H1 (cell line): ENCODE data around the gene THAP2. TPM values are rescaled to one million over a fixed set of nuclear protein-coding genes. Genes with fewer than 3 reads are reported as not detected.

Source experiments
- CTCF ChIA-PET: fragments of 300-600 bp; sonication (Branson Sonifier 250); formaldehyde crosslinking; loops from one replicate; lab custom pipeline; 2021; ENCODE audit not compliant: partially characterized antibody; lab: Charles Lee
- POLR2A ChIA-PET: fragments of 300-600 bp; sonication (Branson Sonifier 250); formaldehyde crosslinking; loops from one replicate; lab custom pipeline; 2021; ENCODE audit warnings: inconsistent platforms; ENCODE audit not compliant: partially characterized antibody; lab: Charles Lee
- DNase-seq, 2 experiments: peaks; one replicate each; pipeline versions ENCODE4 v3.0.0 to v3.0.0-alpha.2; 2010 to 2022; ENCODE audit warnings: low spot score in 2 of 2, low read depth in 1 of 2, mixed read lengths in 1 of 2
- FAIRE-seq: peaks from 2 replicates; lab custom pipeline; 2011; peaks lifted over from hg19 to GRCh38; lab: Jason Lieb, UNC
- H2AFZ ChIP-seq: 2 replicates; pipeline ENCODE4 v1.8.1; 2012; ENCODE audit warnings: low read length, inconsistent platforms
- H2AK5ac ChIP-seq: 2 replicates; pipeline ENCODE4 v1.6.1; 2013; ENCODE audit warnings: low read depth, low read length
- H2BK120ac ChIP-seq: replicated peaks from 2 replicates; pipeline ENCODE3; 2013; ENCODE audit warnings: low read depth, low read length, inconsistent platforms
- H2BK12ac ChIP-seq: 2 replicates; pipeline ENCODE4 v1.6.1; 2013; ENCODE audit warnings: low read depth, low read length
- H2BK15ac ChIP-seq: 2 replicates; pipeline ENCODE4 v1.6.1; 2013; ENCODE audit warnings: low read length
- H2BK20ac ChIP-seq: 2 replicates; pipeline ENCODE4 v1.6.1; 2013; ENCODE audit warnings: low read length
- H2BK5ac ChIP-seq: 2 replicates; pipeline ENCODE4 v1.6.1; 2013; ENCODE audit warnings: low read depth, low read length
- H3K14ac ChIP-seq: 2 replicates; pipeline ENCODE4 v1.6.1; 2013; ENCODE audit warnings: inconsistent platforms; ENCODE audit not compliant: insufficient read length
- H3K18ac ChIP-seq: 2 replicates; pipeline ENCODE4 v1.6.1; 2013; ENCODE audit warnings: low read length; ENCODE audit errors: extremely low read depth
- H3K23ac ChIP-seq: 2 replicates; pipeline ENCODE4 v1.6.1; 2013; ENCODE audit warnings: inconsistent platforms; ENCODE audit not compliant: insufficient read length
- H3K23me2 ChIP-seq: 2 replicates; pipeline ENCODE4 v1.6.1; 2013; ENCODE audit warnings: low read depth, low read length
- H3K27ac ChIP-seq: 2 replicates; pipeline ENCODE4 v1.6.1; 2011; ENCODE audit warnings: low read depth, low read length, inconsistent platforms
- H3K27me3 ChIP-seq, 4 experiments: replicated peaks in 1 of 4; 1 replicate in 1 of 4; 2 replicates in 3 of 4; pipeline versions ENCODE4 v1.6.1 to v1.8.1; 2011 to 2013; ENCODE audit warnings: low read length in 3 of 4, mild to moderate bottlenecking in 3 of 4, inconsistent platforms in 2 of 4, mixed read lengths in 2 of 4, moderate library complexity in 1 of 4; ENCODE audit not compliant: control insufficient read depth in 3 of 4, insufficient read depth in 3 of 4; ENCODE audit errors: extremely low read depth in 1 of 4
- H3K36me3 ChIP-seq, 4 experiments: 2 replicates each; pipeline versions ENCODE4 v1.6.1 to v1.8.1; 2011 to 2013; ENCODE audit warnings: mild to moderate bottlenecking in 4 of 4, low read length in 3 of 4, moderate library complexity in 2 of 4, control low read depth in 1 of 4, inconsistent platforms in 1 of 4; ENCODE audit not compliant: insufficient read depth in 4 of 4, control insufficient read depth in 2 of 4
- H3K4ac ChIP-seq: replicated peaks from 2 replicates; pipeline ENCODE3; 2013; ENCODE audit warnings: low read length, low read depth, mixed read lengths, inconsistent platforms; ENCODE audit not compliant: insufficient read length
- H3K4me1 ChIP-seq, 4 experiments: replicated peaks in 1 of 4; 1 replicate in 1 of 4; 2 replicates in 3 of 4; pipeline versions ENCODE4 v1.6.1 to v1.8.1; 2011 to 2013; ENCODE audit warnings: low read length in 3 of 4, inconsistent platforms in 2 of 4, mixed read lengths in 1 of 4; ENCODE audit not compliant: insufficient read depth in 4 of 4, control insufficient read depth in 3 of 4
- H3K4me2 ChIP-seq, 2 experiments: 2 replicates each; pipeline versions ENCODE4 v1.6.1 to v1.8.1; 2011 to 2013; ENCODE audit warnings: low read depth in 2 of 2, low read length in 2 of 2, control low read depth in 1 of 2, inconsistent platforms in 1 of 2, mild to moderate bottlenecking in 1 of 2; ENCODE audit not compliant: insufficient read depth in 1 of 2
- H3K4me3 ChIP-seq, 4 experiments: fragments of 200-600, 300-600 bp in 1 of 4; sonication (generic), shearing (Covaris generic), sonication (Bioruptor Twin) in 1 of 4; 2 replicates each; pipeline versions ENCODE4 v1.5.1 to v1.8.1; 2011 to 2016; ENCODE audit warnings: low read length in 4 of 4, low read depth in 3 of 4, control low read depth in 2 of 4, inconsistent platforms in 2 of 4, mild to moderate bottlenecking in 2 of 4, mixed read lengths in 1 of 4, moderate library complexity in 1 of 4; ENCODE audit not compliant: insufficient read depth in 2 of 4; ENCODE audit errors: extremely low read depth in 1 of 4
- H3K56ac ChIP-seq: replicated peaks from 2 replicates; pipeline ENCODE3; 2013; ENCODE audit warnings: low read depth, mild to moderate bottlenecking, mixed read lengths, low read length, inconsistent platforms; ENCODE audit not compliant: insufficient read length
- H3K79me1 ChIP-seq: 2 replicates; pipeline ENCODE4 v1.6.1; 2013; ENCODE audit warnings: low read depth, low read length, control low read depth
- H3K79me2 ChIP-seq, 2 experiments: 2 replicates each; pipeline versions ENCODE4 v1.6.1 to v1.8.1; 2012 to 2013; ENCODE audit warnings: low read length in 2 of 2, mild to moderate bottlenecking in 2 of 2, inconsistent platforms in 1 of 2; ENCODE audit not compliant: insufficient read depth in 2 of 2, control insufficient read depth in 1 of 2
- H3K9ac ChIP-seq, 4 experiments: replicated peaks in 1 of 4; 1 replicate in 1 of 4; 2 replicates in 3 of 4; pipeline versions ENCODE4 v1.6.1 to v1.8.1; 2011 to 2013; ENCODE audit warnings: low read depth in 3 of 4, low read length in 3 of 4, control low read depth in 2 of 4, mild to moderate bottlenecking in 2 of 4, moderate library complexity in 2 of 4, inconsistent platforms in 1 of 4; ENCODE audit errors: extremely low read depth in 1 of 4
- H3K9me3 ChIP-seq, 2 experiments: 2 replicates each; pipeline versions ENCODE4 v1.6.1 to v1.8.1; 2012 to 2013; ENCODE audit warnings: mild to moderate bottlenecking in 2 of 2, moderate library complexity in 2 of 2, control low read depth in 1 of 2, inconsistent platforms in 1 of 2, low read depth in 1 of 2, low read length in 1 of 2, mixed read lengths in 1 of 2; ENCODE audit not compliant: insufficient read depth in 2 of 2
- H4K20me1 ChIP-seq, 2 experiments: replicated peaks in 1 of 2; 2 replicates each; pipeline versions ENCODE3 to v1.8.1; 2011 to 2013; ENCODE audit warnings: inconsistent platforms in 2 of 2, low read length in 2 of 2, mild to moderate bottlenecking in 1 of 2; ENCODE audit not compliant: insufficient read depth in 2 of 2, control insufficient read depth in 1 of 2
- H4K5ac ChIP-seq: 2 replicates; pipeline ENCODE4 v1.6.1; 2013; ENCODE audit warnings: low read length, low read depth, mixed read lengths, inconsistent platforms; ENCODE audit not compliant: insufficient read length
- H4K8ac ChIP-seq: 2 replicates; pipeline ENCODE4 v1.8.0; 2013; ENCODE audit warnings: mild to moderate bottlenecking, moderate library complexity, low read length, inconsistent platforms; ENCODE audit not compliant: insufficient read depth; ENCODE audit errors: extremely low read depth
- H4K91ac ChIP-seq: replicated peaks from 2 replicates; pipeline ENCODE3; 2013; ENCODE audit warnings: low read length, mixed read lengths, inconsistent platforms; ENCODE audit not compliant: insufficient read length
- ASH2L ChIP-seq: fragments of 200-600, 300-600 bp; sonication (generic); IDR thresholded peaks from one replicate; pipeline ENCODE4 v1.7.1; 2017; ENCODE audit warnings: low read length
- CEBPB ChIP-seq: IDR thresholded peaks from 2 replicates; pipeline ENCODE4 v1.6.1; 2012; ENCODE audit warnings: low read depth, low read length
- CREB1 ChIP-seq: IDR thresholded peaks from 2 replicates; pipeline ENCODE4 v1.6.1; 2012; ENCODE audit warnings: inconsistent platforms
- EP300 ChIP-seq, 2 experiments: IDR thresholded peaks; 1 replicate in 1 of 2; 2 replicates in 1 of 2; pipeline ENCODE4 v1.6.1; 2011 to 2012; ENCODE audit warnings: low read depth in 2 of 2, low read length in 2 of 2, mild to moderate bottlenecking in 2 of 2, borderline replicate concordance in 1 of 2, inconsistent platforms in 1 of 2, moderate library complexity in 1 of 2
- HDAC6 ChIP-seq: IDR thresholded peaks from one replicate; pipeline ENCODE4 v1.7.1; 2012; ENCODE audit warnings: low read depth, mild to moderate bottlenecking, inconsistent platforms, low read length, moderate library complexity
- KDM1A ChIP-seq: fragments of 200-600, 300-600 bp; sonication (generic); IDR thresholded peaks from 2 replicates; pipeline ENCODE4 v1.7.1; 2016; ENCODE audit warnings: mild to moderate bottlenecking, low read length, borderline replicate concordance
- MAFK ChIP-seq: IDR thresholded peaks from 2 replicates; pipeline ENCODE4 v1.6.1; 2012; ENCODE audit warnings: low read depth, mild to moderate bottlenecking, improper control_type of control experiment, low read length
- NRF1 ChIP-seq: IDR thresholded peaks from 2 replicates; pipeline ENCODE4 v1.6.1; 2011; ENCODE audit warnings: mild to moderate bottlenecking, low read depth, low read length, improper control_type of control experiment
- RXRA ChIP-seq: IDR thresholded peaks from 2 replicates; pipeline ENCODE4 v1.6.1; 2011; ENCODE audit warnings: low read depth, mild to moderate bottlenecking, low read length, moderate library complexity; ENCODE audit not compliant: insufficient read depth
- SIX5 ChIP-seq: IDR thresholded peaks from 2 replicates; pipeline ENCODE4 v1.6.1; 2011; ENCODE audit warnings: mild to moderate bottlenecking, low read depth, low read length
- SP1 ChIP-seq: IDR thresholded peaks from 2 replicates; pipeline ENCODE4 v1.6.1; 2011; ENCODE audit warnings: low read depth, low read length
- TBP ChIP-seq: IDR thresholded peaks from 2 replicates; pipeline ENCODE4 v1.6.1; 2011; ENCODE audit warnings: low read depth, low read length, improper control_type of control experiment
- TCF12 ChIP-seq: IDR thresholded peaks from 2 replicates; pipeline ENCODE4 v1.6.1; 2011; ENCODE audit warnings: low read depth, mild to moderate bottlenecking, low read length
- YY1 ChIP-seq: IDR thresholded peaks from 2 replicates; pipeline ENCODE4 v1.6.1; 2011; ENCODE audit warnings: low read depth, mild to moderate bottlenecking, low read length
- WGBS, 2 experiments: shearing (Covaris generic) in 1 of 2; methylation state at CpG; one replicate each; pipeline versions ENCODE4 v1.1.6 to v1.1.7; 2013 to 2015; ENCODE audit warnings: low lambda C conversion rate in 2 of 2, mixed read lengths in 2 of 2, inconsistent platforms in 1 of 2, low coverage in 1 of 2, missing lambda C conversion rate in 1 of 2; ENCODE audit not compliant: insufficient replicate concordance in 2 of 2, insufficient coverage in 1 of 2, insufficient read length in 1 of 2; ENCODE audit errors: extremely low coverage in 1 of 2, missing lambda C conversion rate in 1 of 2; 5-methylcytosine and 5-hydroxymethylcytosine counted together
- polyA plus RNA-seq, 7 experiments: library from polyadenylated mRNA; depleted of rRNA in 3 of 7; stranded (reverse) in 5 of 7; unstranded in 2 of 7; fragments of >200 nt in 5 of 7; fragments of 200-250 nt in 2 of 7; gene quantifications; 1 replicate in 5 of 7; 2 replicates in 1 of 7; 4 replicates in 1 of 7; pipeline versions ENCODE4 v1.2.1 to v1.2.3, GENCODE V29; 2011 to 2013; ENCODE audit warnings: missing spikeins in 2 of 7, mixed read lengths in 2 of 7
- total RNA-seq: library from RNA; stranded (reverse); fragmentation: NEBNext Ultra II Directional; extraction: Animal tissue kit (Norgen Biotek cat#: 25700); gene quantifications from 2 replicates; pipeline ENCODE4 v1.2.1, GENCODE V29; 2021
- TF ChIP-seq, protein P1 (sequence below): IDR thresholded peaks from 2 replicates; pipeline ENCODE4 v1.6.1; 2011; ENCODE audit warnings: low read depth, mild to moderate bottlenecking, low read length; ENCODE audit not compliant: insufficient read depth

THAP2 gene
- total and polyA plus RNA-seq, 2 of the 8 experiments (the other 6 are each of a cell fraction or from before 2014, with no cell fraction given): 1.8 to 5.3 TPM

DNA sequence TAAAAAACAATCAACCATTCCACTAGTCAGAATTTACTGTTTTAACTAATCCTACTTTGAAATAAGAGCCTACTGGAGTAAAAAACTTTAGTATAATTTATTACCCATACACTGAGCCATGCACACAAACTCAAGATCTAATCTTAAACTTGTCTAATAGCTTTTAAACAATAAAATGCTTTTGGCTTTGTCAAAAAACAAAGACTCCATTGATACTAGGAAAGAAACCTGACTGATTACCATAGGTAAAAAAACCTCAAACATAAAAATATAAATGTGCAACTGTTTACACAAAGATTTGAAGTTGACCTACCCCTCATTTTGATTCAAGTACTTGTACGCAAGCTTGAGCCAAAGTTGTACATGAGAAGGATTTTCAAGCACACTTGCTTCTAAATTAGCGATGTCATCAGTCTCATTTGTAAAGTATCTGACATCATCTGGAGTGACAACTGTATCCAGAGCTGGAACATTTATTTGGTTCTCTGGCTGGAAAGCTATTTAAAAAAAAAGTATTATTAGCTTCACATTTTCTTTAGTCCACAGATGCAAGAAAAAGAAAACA is 36.6 kb upstream of the THAP2 start:
- POLR2A ChIA-PET: interaction anchor here (0.9 to 1.0 kb wide), 2 partner anchors 9 to 10 kb away, joined by 3 read pairs; no protein-coding TSS in a partner anchor
- no peak overlapping the region for H2AK5ac ChIP-seq
- H2BK5ac ChIP-seq: no peak overlapping the region
- H3K56ac ChIP-seq: no peak overlapping the region
- H4K8ac ChIP-seq: no peak overlapping the region
- FAIRE-seq (no peak), DNase-seq (no peak)
- H2BK120ac ChIP-seq: no peak overlapping the region
- no peaks in the 10 kb centered on the region for H3K4me1 ChIP-seq
- 95% methylated on average over 2 of the region's 2 CpGs; no CpG with 5 or more reads in 1 of the 2 experiments for WGBS, 2 experiments
- peaks cover 11 to 90% (median 52%) of the 10 kb centered on the region in 4 experiments for H3K36me3 ChIP-seq
- no peaks in the 10 kb centered on the region for H4K20me1 ChIP-seq
- no peak overlapping the region for H2BK15ac ChIP-seq
- CTCF ChIA-PET: interaction anchor here (0.8 to 4.4 kb wide), 2 partner anchors 10 to 120 kb away, joined by 3 to 21 read pairs; no protein-coding TSS in a partner anchor
- no peak overlapping the region for H3K4ac ChIP-seq
- H2BK20ac ChIP-seq: no peak overlapping the region
- H2BK12ac ChIP-seq: no peak overlapping the region
- no peak overlapping the region for H2AFZ ChIP-seq
- no peak overlapping the region for H3K14ac ChIP-seq
- H3K4me2 ChIP-seq: no peak overlapping the region
- H3K9ac ChIP-seq: no peak overlapping the region
- no peaks in the 10 kb centered on the region; the same call in 1 of the 2 replicates for H3K23me2 ChIP-seq
- H3K79me1 ChIP-seq: no peaks in the 10 kb centered on the region
- no peaks in the 10 kb centered on the region for H3K79me2 ChIP-seq
- H3K9me3 ChIP-seq: no peaks in the 10 kb centered on the region
- no peak overlapping the region for H3K18ac ChIP-seq
- H3K23ac ChIP-seq: no peak overlapping the region
- H3K27ac ChIP-seq: no peak overlapping the region
- no peak overlapping the region for H3K4me3 ChIP-seq
- no peak overlapping the region for H4K5ac ChIP-seq
- H3K27me3 ChIP-seq: no peaks in the 10 kb centered on the region
- no peak overlapping the region for H4K91ac ChIP-seq
- TF ChIP-seq NRF1 (no peak), SP1 (no peak), EP300 (IDR thresholded peaks at IDR 0.05; ENCODE audit: borderline replicate concordance in 1 of 2, low read depth in 2 of 2, low read length in 2 of 2) (no peak), CREB1 (no peak), KDM1A (no peak), ASH2L (no peak), YY1 (no peak), MAFK (no peak), RXRA (no peak), TBP (no peak), HDAC6 (no peak), SIX5 (no peak), TCF12 (no peak), CEBPB (no peak)
- TF ChIP-seq, protein P1, sequence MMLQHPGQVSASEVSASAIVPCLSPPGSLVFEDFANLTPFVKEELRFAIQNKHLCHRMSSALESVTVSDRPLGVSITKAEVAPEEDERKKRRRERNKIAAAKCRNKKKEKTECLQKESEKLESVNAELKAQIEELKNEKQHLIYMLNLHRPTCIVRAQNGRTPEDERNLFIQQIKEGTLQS: no peak
